Measurements from ENCODE around the gene SPSB4. TPM values are rescaled to one million over a fixed set of nuclear protein-coding genes. Genes with fewer than 3 reads are reported as not detected.
A peak's percentile ranks its signal among the peaks of the same experiment; 100 is the strongest.

SPSB4 gene
- total and polyA plus RNA-seq, 2 of the 13 experiments (the other 11 are each of a cell fraction or from before 2014, with no cell fraction given) = not detected

- TF ChIP-seq GPBP1L1 (CRISPR knock-in tag; IDR thresholded peaks at IDR 0.05) = no peak
- no peak for TF ChIP-seq TOE1 (CRISPR knock-in tag; IDR thresholded peaks at IDR 0.05)
Measured at GRCh38 chr3:141114179-141114745, 63.1 kb downstream of the SPSB4 start (continued).

GRCh38 chr3:141114816-141115460 is 63.8 kb downstream of the SPSB4 start:
- no peaks in the 10 kb centered on the region for H3K36me3 ChIP-seq (replicated peaks in 1 of 2; ENCODE audit: control insufficient read depth in 1 of 2, insufficient read depth in 2 of 2, low read length in 2 of 2)
- no peak overlapping the region for H3K27ac ChIP-seq (ENCODE audit: extremely low read length, insufficient read depth, low read length)
- peaks cover 0 to 3% of the 10 kb centered on the region in 2 experiments; a peak in 1 of 5 replicates for H3K27me3 ChIP-seq (ENCODE audit: control insufficient read depth in 1 of 2, insufficient read depth in 2 of 2, low read length in 2 of 2)
- H3K9me3 ChIP-seq (ENCODE audit: low read length) = no peaks in the 10 kb centered on the region
- CTCF ChIA-PET (ENCODE audit: low intra/inter-chr PET ratio, low total read pairs) = no interaction called here
- no peak overlapping the region for H2AFZ ChIP-seq (ENCODE audit: low read length)
- FAIRE-seq (peak; percentile 69), DNase-seq (ENCODE audit: low spot score) (peak; percentile 6), ATAC-seq (peak; percentile 97)
- H3K79me2 ChIP-seq (ENCODE audit: insufficient read depth, low read length) = no peaks in the 10 kb centered on the region
- no TSS peak for BruUV-seq (replicated peaks)
- no peak overlapping the region for H3K4me3 ChIP-seq (replicated peaks in 1 of 3; ENCODE audit: insufficient read depth in 1 of 3, low read depth in 2 of 3, low read length in 3 of 3)
- 52% methylated on average over 13 of the region's 13 CpGs for WGBS (ENCODE audit: low lambda C conversion rate)
- no peaks in the 10 kb centered on the region for H3K4me1 ChIP-seq (ENCODE audit: insufficient read depth, low read length)
- POLR2A ChIA-PET = no interaction called here
- intact Hi-C loops (cut with micrococcal nuclease; ENCODE audit: unreplicated experiment) (no loop called here), in situ Hi-C loops (cut with HindIII; ENCODE audit: extremely low pct_ligation_motif_present, low pct_unique_long_range_greater_than_20kb) (no loop called here)
- no peak overlapping the region for H3K4me2 ChIP-seq (ENCODE audit: low read depth, low read length)
- H3K9ac ChIP-seq (ENCODE audit: insufficient read depth, low read depth, low read length) = no peak overlapping the region
- H4K20me1 ChIP-seq (ENCODE audit: insufficient read depth, low read length) = no peaks in the 10 kb centered on the region
- TF ChIP-seq CSRNP1 (CRISPR knock-in tag; IDR thresholded peaks at IDR 0.05) (no peak), USF2 (IDR thresholded peaks at IDR 0.05; ENCODE audit: low read depth, low read length) (0 out of 2 replicates have a peak, but pooled peaks have one; percentile 26), USF2 (CRISPR knock-in tag; IDR thresholded peaks at IDR 0.05; ENCODE audit: borderline replicate concordance) (no peak), ZBTB34 (CRISPR knock-in tag; IDR thresholded peaks at IDR 0.05) (no peak), XRCC5 (optimal IDR thresholded peaks at IDR 0.05; ENCODE audit: low read length) (peak; percentile 37), RAD51 (IDR thresholded peaks at IDR 0.05; ENCODE audit: borderline replicate concordance) (peak; percentile 67; the same call in 1 of the 2 replicates), SCMH1 (CRISPR knock-in tag; IDR thresholded peaks at IDR 0.05; ENCODE audit: borderline replicate concordance) (no peak), ZBTB10 (CRISPR knock-in tag; IDR thresholded peaks at IDR 0.05; ENCODE audit: borderline replicate concordance) (no peak), KLF9 (CRISPR knock-in tag; IDR thresholded peaks at IDR 0.05; ENCODE audit: low read depth) (no peak)
